GM12892 (cell line): Measurements from ENCODE around the gene USP10. TPM values are rescaled to one million over a fixed set of nuclear protein-coding genes. Genes with fewer than 3 reads are reported as not detected.
A peak's percentile ranks its signal among the peaks of the same experiment; 100 is the strongest.

Experiments used
- DNase-seq: peaks from one replicate; pipeline ENCODE4 v3.0.0; 2011; ENCODE audit not compliant: insufficient read length
- FAIRE-seq: peaks from 2 replicates; lab custom pipeline; 2011; peaks lifted over from hg19 to GRCh38; lab: Jason Lieb, UNC
- POLR2A ChIP-seq: IDR thresholded peaks from 2 replicates; pipeline ENCODE4 v1.6.1; 2011; ENCODE audit warnings: low read depth, low read length, control low read depth
- POLR2AphosphoS5 ChIP-seq: IDR thresholded peaks from 2 replicates; pipeline ENCODE4 v1.6.1; 2011; ENCODE audit warnings: low read depth, low read length, control low read depth
- TAF1 ChIP-seq: IDR thresholded peaks from 2 replicates; pipeline ENCODE4 v1.6.1; 2011; ENCODE audit warnings: low read depth, mild to moderate bottlenecking, control low read depth, low read length, borderline replicate concordance
- polyA plus RNA-seq: library from polyadenylated mRNA; unstranded; fragments of >200 nt; gene quantifications from one replicate; pipeline ENCODE4 v1.2.1, GENCODE V29; 2012; ENCODE audit warnings: missing spikeins, inconsistent platforms; ENCODE audit not compliant: missing spikeins

Gene USP10, protein sequence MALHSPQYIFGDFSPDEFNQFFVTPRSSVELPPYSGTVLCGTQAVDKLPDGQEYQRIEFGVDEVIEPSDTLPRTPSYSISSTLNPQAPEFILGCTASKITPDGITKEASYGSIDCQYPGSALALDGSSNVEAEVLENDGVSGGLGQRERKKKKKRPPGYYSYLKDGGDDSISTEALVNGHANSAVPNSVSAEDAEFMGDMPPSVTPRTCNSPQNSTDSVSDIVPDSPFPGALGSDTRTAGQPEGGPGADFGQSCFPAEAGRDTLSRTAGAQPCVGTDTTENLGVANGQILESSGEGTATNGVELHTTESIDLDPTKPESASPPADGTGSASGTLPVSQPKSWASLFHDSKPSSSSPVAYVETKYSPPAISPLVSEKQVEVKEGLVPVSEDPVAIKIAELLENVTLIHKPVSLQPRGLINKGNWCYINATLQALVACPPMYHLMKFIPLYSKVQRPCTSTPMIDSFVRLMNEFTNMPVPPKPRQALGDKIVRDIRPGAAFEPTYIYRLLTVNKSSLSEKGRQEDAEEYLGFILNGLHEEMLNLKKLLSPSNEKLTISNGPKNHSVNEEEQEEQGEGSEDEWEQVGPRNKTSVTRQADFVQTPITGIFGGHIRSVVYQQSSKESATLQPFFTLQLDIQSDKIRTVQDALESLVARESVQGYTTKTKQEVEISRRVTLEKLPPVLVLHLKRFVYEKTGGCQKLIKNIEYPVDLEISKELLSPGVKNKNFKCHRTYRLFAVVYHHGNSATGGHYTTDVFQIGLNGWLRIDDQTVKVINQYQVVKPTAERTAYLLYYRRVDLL
- polyA plus RNA-seq: 83.1 TPM

DNA sequence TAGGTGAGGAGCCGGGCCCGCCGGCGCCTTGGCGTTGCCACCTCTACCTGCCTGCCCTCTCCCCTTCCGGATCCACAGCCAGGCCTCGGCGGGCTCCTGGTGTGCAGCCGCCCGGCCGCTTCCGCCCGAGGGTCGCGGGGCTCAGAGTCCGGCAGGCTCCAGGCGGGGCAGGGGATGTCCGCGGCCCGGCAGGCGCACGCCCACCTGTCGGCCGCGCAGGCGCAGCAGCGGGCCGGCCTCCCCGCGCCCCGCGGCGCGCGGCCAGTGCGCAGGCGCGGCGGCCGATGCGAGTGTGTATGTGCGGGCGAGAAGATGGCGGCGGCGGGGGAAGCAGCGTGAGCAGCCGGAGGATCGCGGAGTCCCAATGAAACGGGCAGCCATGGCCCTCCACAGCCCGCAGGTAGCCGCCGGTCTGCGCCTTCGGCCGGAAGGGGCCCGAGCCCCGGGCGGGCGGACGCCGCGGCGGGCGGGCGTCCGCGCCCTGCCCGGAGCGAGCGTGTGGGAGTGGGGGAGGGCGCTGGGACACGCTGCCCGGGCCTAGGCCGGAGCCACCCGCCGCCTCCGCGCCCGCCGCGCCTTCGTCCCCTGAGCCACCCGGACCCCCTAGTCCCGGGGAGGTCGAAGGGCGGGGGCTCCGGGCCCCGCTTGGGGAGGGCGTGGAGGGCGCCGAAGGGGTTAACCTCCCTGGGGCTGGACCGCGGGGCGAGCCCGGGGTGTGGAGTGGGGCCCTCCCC, at the start of gene USP10:
TSS of gene USP10 (plus strand) at position 289 of the 734 bp plus-strand sequence. CDS start at position 380, 91 bp downstream.
- FAIRE-seq: peak; percentile 97
- peak; percentile 93 for DNase-seq
- TF ChIP-seq TAF1: peak; percentile 76; the same call in 1 of the 2 replicates
- TF ChIP-seq POLR2A: peak; percentile 85
- no peak for TF ChIP-seq POLR2AphosphoS5

DNA sequence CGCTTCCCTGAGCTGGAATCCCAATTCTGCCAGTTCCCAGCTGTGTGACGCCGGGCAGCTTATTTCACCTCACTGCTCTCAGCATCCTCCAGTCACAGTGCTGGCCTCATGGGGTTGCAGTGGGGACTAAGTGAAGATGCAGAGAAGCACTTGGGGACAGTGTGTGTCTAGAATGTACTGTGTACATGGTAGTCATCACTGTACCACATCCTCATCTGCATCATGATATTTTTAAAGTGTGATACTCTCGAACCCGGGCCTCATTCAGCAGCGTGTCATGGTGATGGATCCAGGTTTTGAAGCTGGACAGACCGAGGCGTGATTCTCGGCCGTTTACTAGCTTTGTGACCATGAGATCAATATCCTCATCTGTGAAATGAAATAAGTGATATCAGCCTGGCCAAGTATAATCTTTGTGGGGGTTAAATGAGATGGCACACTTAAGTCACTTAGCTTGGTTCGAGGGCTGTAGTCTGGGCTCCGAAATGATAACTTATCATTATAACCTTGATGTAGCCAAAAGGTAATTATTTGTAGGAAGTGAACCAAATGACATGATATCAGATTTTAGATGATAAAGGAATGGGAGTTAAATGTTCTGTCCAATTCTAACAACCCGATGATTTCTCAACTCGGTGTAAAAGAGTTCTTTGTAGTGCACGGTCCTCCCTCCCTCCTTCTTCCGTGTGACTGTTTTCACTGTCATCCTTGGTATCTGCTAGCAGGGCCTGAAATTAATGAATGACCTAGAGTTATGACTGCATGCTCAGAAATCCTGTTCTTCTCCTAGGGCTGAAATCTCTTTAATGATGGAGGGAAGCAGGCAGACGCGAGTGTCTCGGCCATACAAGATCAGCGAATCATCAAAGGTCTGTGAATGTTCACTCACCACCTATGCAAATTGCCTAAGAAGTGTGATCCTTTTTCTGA, 49.5 kb upstream of the USP10 start:
- TF ChIP-seq POLR2AphosphoS5 (no peak), TAF1 (no peak), POLR2A (no peak)
- DNase-seq (no peak), FAIRE-seq (no peak)

DNA sequence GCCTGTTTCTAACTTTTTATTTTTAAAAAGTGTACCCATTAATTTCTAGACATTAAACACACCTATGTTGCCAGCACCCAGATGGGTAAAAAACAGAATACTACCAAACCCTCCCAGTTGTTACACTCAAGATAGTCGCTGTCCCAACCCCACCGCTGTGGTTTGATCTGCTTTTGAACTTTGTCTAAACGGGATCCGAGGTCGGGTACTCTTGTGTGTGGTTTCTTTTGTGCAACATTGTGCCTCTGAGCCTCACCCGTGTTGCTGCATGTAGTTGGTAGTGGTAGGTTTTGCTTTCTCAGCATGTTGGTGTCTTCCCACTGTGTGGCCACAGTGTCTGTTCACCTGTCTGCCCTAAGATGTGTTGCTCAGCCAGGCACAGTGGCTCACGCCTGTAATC, 47.2 kb upstream of the USP10 start:
- no peak for TF ChIP-seq POLR2A
- TF ChIP-seq TAF1: no peak
- TF ChIP-seq POLR2AphosphoS5: no peak
- FAIRE-seq (no peak), DNase-seq (no peak)

DNA sequence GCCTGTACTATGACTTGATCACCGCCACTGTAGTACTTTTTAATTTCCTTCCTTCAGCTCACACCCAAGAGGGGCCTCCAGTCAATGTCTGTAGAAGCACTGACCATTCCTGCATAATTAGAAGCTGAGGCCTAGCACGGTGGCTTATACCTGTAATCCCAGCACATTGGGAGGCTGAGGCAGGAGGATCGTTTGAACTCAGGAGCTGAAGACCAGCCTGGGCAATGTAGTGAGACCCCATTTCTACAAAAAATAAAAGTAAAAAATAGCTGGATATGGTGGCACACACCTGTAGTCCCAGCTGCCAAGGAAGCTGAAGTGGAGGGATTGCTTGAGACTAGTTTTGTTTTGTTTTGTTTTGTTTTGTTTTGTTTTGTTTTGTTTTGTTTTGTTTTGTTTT, 45.6 kb upstream of the USP10 start:
- FAIRE-seq (no peak), DNase-seq (no peak)
- TF ChIP-seq POLR2AphosphoS5 (no peak), POLR2A (no peak), TAF1 (no peak)

DNA sequence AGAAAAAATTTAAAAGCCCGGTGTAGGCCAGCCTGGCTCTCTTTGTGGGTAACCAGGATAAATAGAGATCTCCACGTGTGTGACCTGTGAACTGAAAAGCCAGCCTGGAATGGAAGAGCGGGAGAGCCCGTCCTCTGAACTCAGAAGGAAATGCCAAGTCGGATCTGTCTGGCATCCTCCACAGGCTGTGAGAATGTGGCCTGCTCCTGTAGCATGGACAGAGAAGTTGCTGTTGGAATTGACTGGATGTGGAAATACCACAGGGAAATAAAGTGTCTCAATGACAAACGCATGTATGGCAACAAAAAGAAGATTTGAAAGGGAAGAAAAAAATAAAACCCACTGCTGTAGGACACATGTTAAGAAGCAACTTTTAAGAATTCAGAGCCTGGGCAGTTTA, 44.8 kb upstream of the USP10 start:
- TF ChIP-seq POLR2AphosphoS5 (no peak), POLR2A (no peak), TAF1 (no peak)
- DNase-seq: no peak
- FAIRE-seq: no peak

DNA sequence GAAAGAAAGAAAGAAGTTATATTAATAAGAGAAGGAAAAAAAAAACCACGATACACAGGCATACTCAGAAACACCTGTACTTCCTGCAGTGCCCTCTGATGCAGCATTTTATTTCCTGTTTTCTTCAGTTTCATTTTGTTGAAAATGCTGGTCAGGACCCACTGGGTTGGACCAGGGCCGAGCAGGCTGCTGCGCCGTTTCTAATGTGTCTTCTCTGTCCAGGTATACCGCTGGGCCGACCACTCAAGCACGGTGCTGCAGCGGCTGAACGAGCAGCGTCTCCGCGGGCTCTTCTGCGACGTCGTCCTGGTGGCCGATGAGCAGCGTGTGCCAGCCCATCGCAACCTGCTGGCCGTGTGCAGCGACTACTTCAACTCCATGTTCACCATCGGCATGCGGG, 43.2 kb upstream of the USP10 start:
- FAIRE-seq: no peak
- TF ChIP-seq POLR2AphosphoS5: no peak
- TF ChIP-seq TAF1: no peak
- no peak for DNase-seq

DNA sequence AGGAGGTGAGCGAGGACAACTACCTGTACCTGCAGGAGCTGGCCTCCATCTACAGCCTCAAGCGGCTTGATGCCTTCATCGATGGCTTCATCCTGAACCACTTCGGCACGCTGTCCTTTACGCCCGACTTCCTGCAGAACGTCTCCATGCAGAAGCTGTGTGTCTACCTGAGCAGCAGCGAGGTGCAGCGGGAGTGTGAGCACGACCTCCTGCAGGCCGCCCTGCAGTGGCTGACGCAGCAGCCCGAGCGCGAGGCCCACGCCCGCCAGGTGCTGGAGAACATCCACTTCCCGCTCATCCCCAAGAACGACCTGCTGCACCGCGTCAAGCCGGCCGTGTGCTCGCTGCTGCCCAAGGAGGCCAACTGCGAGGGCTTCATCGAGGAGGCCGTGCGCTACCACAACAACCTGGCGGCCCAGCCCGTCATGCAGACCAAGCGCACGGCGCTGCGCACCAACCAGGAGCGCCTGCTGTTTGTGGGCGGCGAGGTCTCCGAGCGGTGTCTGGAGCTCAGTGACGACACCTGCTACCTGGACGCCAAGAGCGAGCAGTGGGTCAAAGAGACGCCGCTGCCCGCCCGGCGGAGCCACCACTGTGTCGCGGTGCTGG, 42.5 kb upstream of the USP10 start:
- TF ChIP-seq POLR2AphosphoS5 (no peak), POLR2A (no peak), TAF1 (no peak)
- DNase-seq: no peak
- no peak for FAIRE-seq

DNA sequence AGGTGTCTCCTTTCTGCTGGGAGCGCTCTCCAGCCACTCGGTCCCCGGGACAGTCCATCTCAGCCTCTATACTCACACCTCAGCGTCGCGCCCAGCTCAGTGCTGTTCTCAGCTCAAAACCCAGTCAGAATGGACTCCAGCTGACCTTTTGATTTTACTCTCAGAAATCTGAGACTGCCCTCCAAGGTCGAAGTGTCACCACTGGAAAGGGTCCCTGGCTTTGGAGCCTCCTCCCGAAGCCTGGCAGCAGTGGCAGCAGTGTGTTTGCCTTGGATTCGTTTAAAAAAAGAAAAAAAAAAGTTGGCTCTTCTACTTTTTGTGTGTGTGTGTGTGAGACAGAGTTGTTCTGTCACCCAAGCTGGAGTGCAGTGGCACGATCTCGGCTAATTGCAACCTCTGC, 41.1 kb upstream of the USP10 start:
- FAIRE-seq: no peak
- TF ChIP-seq POLR2AphosphoS5 (no peak), TAF1 (no peak), POLR2A (no peak)
- no peak for DNase-seq

DNA sequence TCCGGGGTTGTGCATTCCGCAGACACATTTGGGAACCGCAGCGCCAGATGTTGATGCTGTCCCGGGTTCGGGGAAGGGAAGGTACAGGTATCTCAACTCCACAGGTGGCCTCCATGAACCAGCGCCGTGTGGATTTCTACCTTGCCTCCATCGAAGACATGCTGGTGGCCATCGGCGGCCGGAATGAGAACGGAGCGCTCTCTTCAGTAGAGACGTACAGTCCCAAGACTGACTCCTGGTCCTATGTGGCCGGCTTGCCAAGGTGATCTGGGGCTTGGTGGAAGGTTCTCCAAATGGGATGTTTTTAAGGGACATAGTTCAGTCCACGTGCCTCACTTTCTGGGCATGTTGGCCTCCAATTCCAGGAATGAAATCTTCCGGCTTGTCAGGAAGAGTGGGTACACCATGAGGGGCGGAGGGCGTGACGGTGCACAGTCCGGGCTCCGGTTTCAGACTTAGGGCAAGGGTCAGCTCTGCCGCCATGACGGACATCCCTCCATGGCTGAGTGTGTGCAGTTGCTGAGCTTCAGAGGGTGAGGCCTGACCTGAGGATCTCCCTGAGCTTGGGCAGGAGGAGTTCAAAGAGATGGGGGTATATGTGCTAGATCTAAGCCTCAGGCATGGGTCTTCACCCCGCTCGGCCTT, 40.0 kb upstream of the USP10 start:
- no peak for DNase-seq
- FAIRE-seq: no peak
- no peak for TF ChIP-seq TAF1
- no peak for TF ChIP-seq POLR2AphosphoS5
- TF ChIP-seq POLR2A: no peak

DNA sequence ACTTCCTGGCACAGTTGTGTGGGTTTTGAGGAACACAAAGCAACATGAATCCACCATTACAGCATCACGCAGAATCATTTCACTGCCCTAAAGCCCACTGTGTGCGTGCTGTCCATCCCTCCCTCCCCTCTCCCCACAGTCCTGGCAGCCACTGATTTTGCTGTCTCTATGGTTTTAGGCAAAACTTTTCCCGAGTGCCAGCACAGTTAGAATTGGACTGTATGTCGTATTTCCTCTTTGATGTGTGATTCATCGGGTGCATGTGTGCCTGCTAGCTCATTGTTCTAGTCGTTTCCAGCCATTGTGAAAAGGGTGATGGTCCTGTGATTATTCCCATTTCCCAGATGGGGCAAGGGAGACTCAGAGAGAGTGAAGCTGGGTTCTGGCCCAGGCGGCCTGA, 38.8 kb upstream of the USP10 start:
- TF ChIP-seq POLR2A (no peak), TAF1 (no peak), POLR2AphosphoS5 (no peak)
- FAIRE-seq: no peak

More for the DNA sequence above, 38.8 kb upstream of the USP10 start:
- no peak for DNase-seq
